Stimulated activated CD8-positive, alpha-beta memory T cell treated with anti-CD3 and anti-CD28 coated beads, Interleukin-15, amount 100 ng/mL, for 4 hours (primary cell): Measurements from ENCODE around the gene MAP2K5.

Experiments
- DNase-seq, 2 donors: peaks; one replicate each; pipeline ENCODE4 v3.0.0-alpha.2; 2020; ENCODE audit warnings: low read depth in 2 of 2

The MAP2K5 gene

DNA sequence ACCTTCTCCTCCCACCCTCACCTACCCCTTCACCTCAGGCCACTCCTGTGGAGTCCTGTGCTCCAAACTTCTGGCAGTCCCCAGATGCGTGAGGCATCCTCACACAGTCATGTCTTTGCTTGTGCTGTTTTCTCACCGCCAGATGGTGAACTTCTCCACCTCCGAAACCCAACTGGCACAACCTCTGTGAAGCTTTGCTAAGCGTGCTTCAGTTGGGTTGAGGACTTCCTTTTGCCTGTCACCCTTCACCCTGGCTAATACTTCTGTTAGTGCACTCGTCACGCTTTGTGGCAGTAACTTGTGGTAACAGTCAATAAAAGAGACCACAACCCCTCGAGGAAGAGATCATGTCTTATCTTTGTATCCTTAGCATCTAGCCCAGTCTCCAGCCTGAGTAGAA is 240.8 kb downstream of the MAP2K5 start:
- DNase-seq = no peak

- no peak for DNase-seq
These were observed 241.7 kb downstream of the MAP2K5 start for GRCh38 chr15:67784090-67784781.

DNA sequence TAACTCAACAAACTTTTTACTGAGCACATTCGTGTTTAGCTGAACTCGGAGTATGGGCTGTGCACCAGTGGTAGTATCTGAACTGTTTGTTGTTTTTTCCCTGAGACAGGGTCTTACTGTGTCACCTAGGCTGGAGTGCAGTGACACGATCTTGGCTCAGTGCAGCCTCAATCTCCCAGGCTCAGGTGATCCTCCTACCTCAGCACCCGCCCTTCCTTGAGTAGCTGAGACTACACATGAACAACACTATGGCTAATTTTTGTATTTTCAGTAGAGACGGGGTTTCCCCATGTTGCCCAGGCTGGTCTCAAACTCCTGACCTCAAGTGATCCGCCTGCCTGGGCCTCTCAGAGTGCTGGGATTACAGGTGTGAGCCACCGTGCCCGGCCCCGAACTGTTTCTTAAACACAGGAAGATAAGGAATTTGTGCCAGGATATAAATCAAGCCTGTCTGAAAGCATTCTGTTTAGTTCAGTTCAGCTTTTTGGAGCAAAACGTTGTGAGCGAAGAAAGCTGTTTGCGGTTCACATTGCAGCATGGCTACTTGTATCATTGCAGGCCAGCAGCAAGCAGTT is 242.4 kb downstream of the MAP2K5 start:
- no peak for DNase-seq

- DNase-seq = no peak
These were observed 242.9 kb downstream of the MAP2K5 start for GRCh38 chr15:67785431-67785830.

DNA sequence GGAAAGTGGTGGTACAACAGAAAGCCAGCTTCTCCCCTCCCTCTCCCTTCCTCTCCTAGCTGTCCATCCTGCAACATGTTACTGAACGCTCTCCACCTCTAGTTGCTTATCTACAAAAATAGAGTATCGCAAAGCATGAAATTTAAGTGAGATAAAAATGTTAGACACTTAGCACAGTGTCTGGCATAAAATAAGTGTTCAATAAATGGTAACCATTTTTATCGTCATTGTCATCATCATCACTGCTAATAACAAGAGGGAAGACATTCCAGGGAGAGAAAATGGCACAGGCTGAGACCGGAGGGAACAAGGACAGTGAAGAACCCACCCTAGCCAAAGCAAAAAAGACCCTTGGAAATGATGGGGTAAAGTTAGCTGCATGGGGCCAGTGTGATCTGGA is 244.1 kb downstream of the MAP2K5 start:
- DNase-seq = no peak

DNA sequence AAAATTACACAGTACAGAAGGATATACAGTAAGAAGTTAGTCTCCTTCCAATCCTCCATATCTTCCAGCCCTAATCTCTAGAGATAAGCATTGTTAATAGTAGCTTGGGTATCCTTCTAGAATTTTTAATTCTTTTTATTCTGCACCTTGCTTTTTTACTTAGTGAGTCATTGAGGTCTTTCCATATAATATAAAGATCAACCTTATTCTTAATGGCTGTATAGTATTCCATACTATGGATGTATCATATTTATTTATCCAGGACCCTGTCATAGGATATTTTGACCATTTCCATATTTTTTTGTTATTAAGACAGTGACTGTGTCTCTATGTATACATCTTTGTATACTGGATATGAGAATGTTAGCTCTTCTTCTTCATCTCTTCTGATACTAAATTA is 246.5 kb downstream of the MAP2K5 start:
- DNase-seq = no peak

- DNase-seq = no peak
These were observed 248.3 kb downstream of the MAP2K5 start for GRCh38 chr15:67790610-67791319.

- DNase-seq = no peak
These were observed 249.9 kb downstream of the MAP2K5 start for GRCh38 chr15:67792250-67792942.

DNA sequence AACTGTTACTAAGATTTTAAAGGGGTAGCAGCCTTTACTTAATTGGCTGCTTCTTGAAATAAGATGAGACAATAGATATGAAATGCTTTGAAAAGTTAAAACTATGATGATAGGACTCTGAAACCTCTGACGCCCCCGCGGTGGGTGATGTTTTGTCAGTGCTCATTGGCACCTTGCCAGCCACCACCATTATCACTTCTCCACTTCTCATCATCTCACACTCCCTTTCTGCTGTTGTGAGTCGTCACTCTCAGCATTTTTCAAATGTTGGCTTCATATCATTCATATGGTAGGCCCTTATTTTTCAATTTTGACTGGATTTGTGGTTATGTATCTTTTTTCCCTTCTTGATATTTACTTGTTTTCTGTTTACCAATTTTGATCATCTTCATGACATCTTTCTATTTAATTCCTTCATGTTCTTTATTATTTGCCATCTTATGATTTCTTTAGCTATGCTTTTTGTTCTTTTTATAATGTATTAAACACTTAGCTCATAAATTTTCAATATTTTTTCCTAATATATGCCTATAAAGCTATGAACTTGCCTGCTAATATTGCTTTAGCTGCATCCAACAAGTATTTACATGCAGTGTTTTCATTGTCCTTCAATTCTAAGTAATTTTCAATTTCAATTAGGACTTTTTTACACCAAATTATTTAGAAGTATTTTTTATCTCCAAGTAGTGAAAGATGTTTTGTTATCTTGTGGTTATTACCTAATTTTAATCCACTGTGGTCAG is 252.5 kb downstream of the MAP2K5 start:
- no peak for DNase-seq

GRCh38 chr15:67796196-67797127 is 254.0 kb downstream of the MAP2K5 start:
- DNase-seq = no peak

DNA sequence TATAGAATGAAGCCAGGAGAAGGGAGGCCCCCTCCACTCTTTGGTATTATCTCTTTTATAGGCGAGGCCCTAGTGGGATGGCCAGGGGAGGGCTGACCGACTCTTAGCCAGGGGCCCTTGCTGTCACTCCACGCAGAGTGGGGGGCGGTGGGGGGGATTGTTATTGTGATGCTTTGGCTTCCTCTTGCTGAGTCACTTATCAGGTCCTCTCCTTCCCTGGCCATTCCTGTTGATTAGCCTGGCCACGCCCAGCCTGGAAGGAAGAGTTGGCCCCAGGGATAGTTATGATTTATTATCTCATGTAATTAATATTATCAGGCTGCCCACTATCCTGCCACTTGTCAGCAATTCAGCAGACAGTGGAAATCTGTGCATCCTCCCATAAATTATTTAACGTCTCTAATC is 257.3 kb downstream of the MAP2K5 start:
- DNase-seq = no peak

GRCh38 chr15:67801142-67801541 is 258.6 kb downstream of the MAP2K5 start:
- DNase-seq = no peak

- DNase-seq = no peak
These were observed 259.7 kb downstream of the MAP2K5 start for GRCh38 chr15:67801926-67802914.

- DNase-seq = no peak
These were observed 260.8 kb downstream of the MAP2K5 start for GRCh38 chr15:67803299-67803698.

GRCh38 chr15:67803996-67804843 is 261.7 kb downstream of the MAP2K5 start:
- DNase-seq = no peak

GRCh38 chr15:67805008-67805665 is 262.6 kb downstream of the MAP2K5 start:
- DNase-seq = no peak

GRCh38 chr15:67805666-67806516 is 263.4 kb downstream of the MAP2K5 start:
- no peak for DNase-seq
